Epidermal melanocyte (primary cell): ENCODE data around the gene DYNLRB1.
A peak's percentile ranks its signal among the peaks of the same experiment; 100 is the strongest.
"Not testable (repeated sequence)": the region's sequence is repeated elsewhere in the genome, so short reads cannot be mapped to it uniquely, and the experiment has no call there.

Source experiments
- DNase-seq: peaks from one replicate; pipeline ENCODE4 v3.0.0; 2011; ENCODE audit warnings: low spot score; ENCODE audit not compliant: insufficient read length

Gene DYNLRB1

GRCh38 chr20:34516247-34517113 is at the start of gene DYNLRB1:
DYNLRB1 (plus strand) TSS chr20:34516422; CDS start chr20:34516459, 37 bp downstream.
- peak; percentile 94 for DNase-seq

- no peak for DNase-seq
These were observed 47.3 kb upstream of the DYNLRB1 start for GRCh38 chr20:34468951-34469350.

DNA sequence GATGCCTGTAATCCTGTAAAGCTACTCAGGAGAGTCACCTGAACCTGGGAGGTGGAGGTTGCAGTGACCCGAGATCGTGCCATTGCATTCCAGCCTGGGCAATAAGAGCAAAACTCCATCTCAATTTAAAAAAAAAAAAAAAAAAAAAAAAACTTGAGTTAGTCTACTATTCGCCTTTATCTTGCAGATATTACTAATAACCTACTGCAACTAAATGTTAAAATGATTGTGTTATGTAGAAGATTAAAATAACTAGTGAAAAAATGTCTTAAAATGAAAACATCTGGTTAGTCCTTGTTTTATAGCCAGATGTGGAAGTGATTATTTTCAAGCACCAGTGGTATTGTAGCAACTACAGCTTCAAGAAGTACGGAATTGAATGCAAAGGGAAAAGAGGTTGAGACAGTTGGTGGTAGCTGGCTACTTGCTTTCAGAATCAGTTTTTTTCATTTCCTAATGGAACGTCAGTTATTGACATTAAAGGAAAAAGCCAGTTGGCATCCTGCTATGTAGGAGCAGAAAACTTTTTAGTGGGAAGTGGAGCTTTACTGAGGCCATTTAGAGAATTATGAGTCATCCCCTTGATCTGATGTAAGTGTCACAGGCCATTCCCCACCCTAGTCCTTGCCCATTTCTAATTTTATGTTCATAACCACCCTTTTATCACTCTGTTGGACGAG is 43.8 kb upstream of the DYNLRB1 start:
- peak; percentile 62 for DNase-seq

DNA sequence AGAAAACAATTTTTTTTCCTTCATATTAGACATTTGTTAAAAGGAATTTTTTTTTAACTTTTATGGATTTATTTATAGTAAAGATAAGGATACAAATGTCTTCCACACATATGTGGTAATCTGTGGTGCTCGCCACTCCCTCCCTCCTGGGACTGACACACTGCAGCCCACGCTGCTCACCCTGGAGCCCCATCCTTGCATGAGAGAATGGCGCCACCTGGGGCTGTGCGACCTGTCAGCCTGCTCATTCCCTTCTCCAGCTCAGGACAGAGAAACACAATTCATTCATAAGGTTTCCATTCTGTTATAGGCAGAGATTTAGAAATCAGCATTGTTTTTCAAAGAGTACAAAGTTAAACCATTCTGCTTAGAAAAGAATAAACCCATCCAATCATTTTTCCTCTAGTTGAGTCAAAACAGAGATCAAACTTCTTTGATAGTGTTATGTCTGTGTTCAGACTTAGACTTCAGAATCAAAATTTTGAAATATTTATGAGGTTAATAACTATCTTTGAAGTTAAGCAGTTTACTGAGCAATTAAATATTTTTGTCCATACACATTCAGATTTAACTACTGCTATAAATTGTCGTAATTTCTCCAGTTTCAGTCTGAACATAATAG is 42.8 kb upstream of the DYNLRB1 start:
- DNase-seq: no peak

- DNase-seq: no peak
These were observed 40.1 kb upstream of the DYNLRB1 start for GRCh38 chr20:34475979-34476736.

DNA sequence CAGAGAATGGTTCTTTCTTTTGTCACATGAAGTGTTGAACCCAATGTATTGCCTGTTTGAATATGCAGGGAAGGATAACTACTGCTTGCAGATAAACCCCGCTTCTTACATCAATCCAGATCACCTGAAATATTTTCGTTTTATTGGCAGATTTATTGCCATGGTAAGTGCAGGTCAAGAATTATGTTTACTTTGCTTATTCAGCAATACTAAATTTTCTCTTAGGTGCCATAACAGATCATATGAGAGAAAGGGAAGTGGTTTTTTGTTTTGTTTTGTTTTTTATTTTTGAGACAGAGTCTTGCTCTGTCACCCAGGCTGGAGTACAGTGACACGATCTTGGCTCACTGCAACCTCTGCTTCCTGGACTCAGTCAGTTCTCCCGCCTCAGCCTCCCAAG is 36.6 kb upstream of the DYNLRB1 start:
- no peak for DNase-seq

DNA sequence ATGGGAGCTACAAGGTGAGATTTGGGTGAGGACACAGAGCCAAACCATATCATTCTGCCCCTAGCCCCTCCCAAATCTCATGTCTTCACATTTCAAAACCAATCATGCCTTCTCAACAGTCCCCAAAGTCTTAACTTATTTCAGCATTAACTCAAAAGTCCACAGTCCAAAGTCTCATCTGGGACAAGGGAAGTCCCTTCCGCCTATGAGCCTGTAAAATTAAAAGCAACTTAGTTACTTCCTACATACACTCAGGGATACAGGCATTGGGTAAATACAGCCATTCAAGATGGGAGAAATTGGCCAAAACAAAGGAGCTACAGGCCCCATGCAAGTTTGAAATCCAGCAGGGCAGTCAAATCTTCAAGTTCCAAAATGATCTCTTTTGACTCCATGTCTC is 34.1 kb upstream of the DYNLRB1 start:
- not testable (repeated sequence) for DNase-seq

GRCh38 chr20:34483585-34484220 is 32.5 kb upstream of the DYNLRB1 start:
- not testable (repeated sequence) for DNase-seq

DNA sequence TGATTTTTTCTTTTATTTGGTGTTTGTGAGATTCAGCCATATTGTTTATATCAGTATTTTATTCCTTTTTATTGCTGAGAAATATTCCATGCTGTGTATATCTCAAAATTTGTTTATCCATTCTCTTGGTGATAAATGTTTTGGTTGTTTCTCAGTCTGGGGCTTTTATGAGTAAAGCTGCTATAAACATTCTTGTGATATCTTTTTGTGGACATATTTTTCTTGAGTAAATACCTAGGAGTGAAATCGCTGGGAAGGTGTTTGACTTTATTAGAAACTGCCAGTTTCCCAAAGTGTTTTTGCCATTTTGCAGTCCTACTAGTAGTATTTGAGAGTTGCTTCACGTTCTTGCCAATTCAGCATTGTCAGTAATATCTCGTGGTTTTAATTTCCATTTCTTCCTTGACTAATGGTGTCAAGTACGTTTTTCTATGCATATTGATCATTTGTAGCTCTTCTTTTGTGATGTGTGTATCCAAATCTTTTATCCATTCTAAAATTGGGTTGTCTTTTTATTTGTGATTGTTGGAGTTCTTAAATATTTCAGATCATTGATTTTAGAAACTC is 31.1 kb upstream of the DYNLRB1 start:
- DNase-seq: no peak

DNA sequence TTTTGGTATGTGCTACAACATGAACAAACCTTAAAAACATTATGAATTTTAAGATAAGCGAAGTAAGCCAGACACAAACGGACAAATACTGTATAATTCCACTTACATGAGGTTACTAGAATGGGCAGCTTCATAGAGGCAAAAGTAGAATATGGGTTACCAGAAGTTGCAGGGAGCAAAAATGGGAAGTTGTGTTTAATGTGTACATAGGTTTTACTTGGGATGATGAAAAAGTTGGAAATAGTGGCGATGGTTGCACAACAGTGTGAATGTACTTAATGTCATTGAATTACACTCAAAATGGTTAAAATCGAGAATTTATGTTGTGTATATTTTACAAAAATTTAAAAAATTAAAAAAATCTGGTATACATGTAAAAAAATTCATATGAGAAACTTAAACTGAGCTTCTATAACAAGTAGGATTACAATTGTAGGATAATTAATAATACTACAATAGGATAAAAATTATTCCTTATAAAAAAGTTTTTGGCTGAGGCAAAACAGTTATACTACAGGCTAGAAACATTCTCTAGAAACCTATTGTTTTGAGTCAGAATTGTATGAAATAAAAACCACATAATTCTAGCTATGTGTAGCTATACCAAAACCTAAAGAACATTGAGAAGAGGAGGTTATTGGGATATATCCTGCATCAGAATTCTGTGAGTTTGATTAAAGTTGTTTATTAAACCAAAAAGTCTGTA is 24.8 kb upstream of the DYNLRB1 start:
- no peak for DNase-seq

GRCh38 chr20:34491932-34492509 is 24.2 kb upstream of the DYNLRB1 start:
- no peak for DNase-seq

DNA sequence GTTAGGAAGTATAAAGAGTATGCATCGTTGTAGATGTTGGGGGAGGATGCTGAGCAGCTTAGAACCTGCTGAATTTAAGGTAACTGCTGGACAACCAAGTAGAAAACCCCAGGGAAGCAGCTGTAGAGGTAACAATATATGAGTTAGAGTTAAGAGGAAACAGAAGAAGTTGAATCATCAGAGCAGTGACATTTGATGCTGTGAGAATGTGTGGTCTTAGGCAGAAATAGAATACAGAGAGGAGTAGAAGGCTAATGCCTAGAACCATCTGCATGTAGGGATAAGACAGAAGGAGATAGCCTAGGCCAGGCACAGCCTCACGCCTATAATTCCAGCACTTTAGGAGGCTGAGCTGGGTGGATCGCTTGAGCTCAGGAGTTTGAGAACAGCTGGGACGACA is 22.6 kb upstream of the DYNLRB1 start:
- DNase-seq: no peak

GRCh38 chr20:34495307-34495706 is 20.9 kb upstream of the DYNLRB1 start:
- no peak for DNase-seq

DNA sequence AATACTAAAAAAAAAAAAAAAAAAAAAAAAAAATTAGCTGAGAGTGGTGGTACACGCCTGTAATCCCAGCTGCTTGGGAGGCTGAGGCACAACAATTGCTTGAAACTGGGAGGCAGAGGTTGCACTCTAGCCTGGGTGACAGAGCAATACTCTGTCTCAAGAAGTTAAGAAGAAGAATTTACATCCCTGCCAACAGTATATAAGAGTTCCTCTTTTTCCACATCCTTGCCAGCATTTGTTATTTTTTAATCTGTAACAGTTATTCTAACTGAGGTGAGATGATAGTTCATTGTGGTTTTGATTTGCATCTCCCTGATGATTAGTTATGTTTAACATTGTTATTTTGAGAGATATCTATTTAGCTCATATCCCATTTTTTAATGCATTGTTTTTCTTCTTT is 20.3 kb upstream of the DYNLRB1 start:
- no peak for DNase-seq

GRCh38 chr20:34497596-34497995 is 18.6 kb upstream of the DYNLRB1 start:
- DNase-seq: not testable (repeated sequence)

DNA sequence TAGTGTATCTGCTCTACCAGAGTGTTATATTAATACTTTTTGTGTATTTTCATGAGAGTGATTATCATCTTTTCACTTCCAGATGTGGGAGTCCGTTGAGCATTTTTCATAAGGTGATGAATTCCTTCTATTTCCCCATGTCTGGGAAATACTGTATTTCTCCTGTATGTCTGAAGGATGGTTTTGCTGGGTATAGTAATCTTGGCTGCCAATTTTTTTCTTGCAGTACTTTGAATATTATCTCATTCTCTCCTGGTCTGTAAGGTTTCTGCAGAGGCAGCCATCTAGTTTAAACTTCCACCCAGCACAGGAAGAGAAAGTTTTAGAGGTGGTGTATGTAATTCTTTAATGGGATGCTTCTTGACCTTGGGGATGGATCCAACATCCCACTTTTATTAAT is 15.4 kb upstream of the DYNLRB1 start:
- no peak for DNase-seq

- DNase-seq: no peak
These were observed 9.7 kb upstream of the DYNLRB1 start for GRCh38 chr20:34506480-34506879.

GRCh38 chr20:34507702-34508413 is 8.4 kb upstream of the DYNLRB1 start:
- no peak for DNase-seq

DNA sequence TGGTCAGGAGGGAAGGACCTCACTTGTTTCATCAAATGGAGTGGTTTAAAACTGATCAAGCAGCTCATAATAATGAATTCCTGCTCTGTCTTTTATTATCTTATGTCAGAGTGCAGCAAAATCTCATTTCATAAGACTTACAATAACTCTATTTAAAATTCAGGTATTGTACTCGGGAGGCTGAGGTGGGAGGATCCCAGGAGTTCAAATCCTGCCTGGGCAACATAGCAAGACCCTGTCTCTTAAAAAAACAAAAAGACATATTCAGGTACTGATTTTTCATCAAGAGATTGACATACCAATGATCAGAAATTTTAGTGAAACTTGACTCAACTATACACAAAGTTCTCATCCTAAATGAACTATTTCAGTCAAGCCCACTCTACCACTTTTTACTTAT is 5.6 kb upstream of the DYNLRB1 start:
- no peak for DNase-seq
